HG03039 (cell line): ENCODE data around the gene PLA2G10.
"Not testable (repeated sequence)": the region's sequence is repeated elsewhere in the genome, so short reads cannot be mapped to it uniquely, and the experiment has no call there.

ENCODE experiments used
- ATAC-seq: cut with Tn5 transposase; IDR thresholded peaks from one replicate; pipeline ENCODE4 v1.9.1; 2021; ENCODE audit warnings: mild to moderate bottlenecking, moderate library complexity; ENCODE audit not compliant: unreplicated experiment

The PLA2G10 gene

GRCh38 chr16:14694129-14694528 is at the start of gene PLA2G10:
PLA2G10 (minus strand) TSS chr16:14694308; CDS start chr16:14694229, 79 bp downstream.
- not testable (repeated sequence) for ATAC-seq

- peak; percentile 89 for ATAC-seq
Observed at GRCh38 chr16:14742273-14743128, 48.4 kb upstream of the PLA2G10 start, which contains the start of gene NPIPA2. NPIPA2 (plus strand) TSS chr16:14742533; CDS start chr16:14748066, 5,533 bp downstream.

- ATAC-seq = not testable (repeated sequence)
Observed at GRCh38 chr16:14741794-14742193, 47.7 kb upstream of the PLA2G10 start.

GRCh38 chr16:14740832-14741385 is 46.8 kb upstream of the PLA2G10 start:
- ATAC-seq = not testable (repeated sequence)

- ATAC-seq = not testable (repeated sequence)
Observed at GRCh38 chr16:14733233-14733632, 39.1 kb upstream of the PLA2G10 start.

GRCh38 chr16:14703156-14704011 is 9.3 kb upstream of the PLA2G10 start, which contains the start of gene NPIPA3:
NPIPA3 (plus strand) TSS chr16:14703411; CDS start chr16:14708944, 5,533 bp downstream.
- ATAC-seq = peak; percentile 92

GRCh38 chr16:14702672-14703071 is 8.6 kb upstream of the PLA2G10 start:
- not testable (repeated sequence) for ATAC-seq

- not testable (repeated sequence) for ATAC-seq
Observed at GRCh38 chr16:14701859-14702258, 7.8 kb upstream of the PLA2G10 start.

GRCh38 chr16:14685870-14686793 is 8.0 kb downstream of the PLA2G10 start:
- ATAC-seq = not testable (repeated sequence)

GRCh38 chr16:14682121-14682520 is 12.0 kb downstream of the PLA2G10 start:
- no peak for ATAC-seq

- ATAC-seq = no peak
Observed at GRCh38 chr16:14681115-14681514, 13.0 kb downstream of the PLA2G10 start.

- ATAC-seq = not testable (repeated sequence)
Observed at GRCh38 chr16:14680396-14680795, 13.7 kb downstream of the PLA2G10 start.

GRCh38 chr16:14678748-14679497 is 15.2 kb downstream of the PLA2G10 start:
- no peak for ATAC-seq

GRCh38 chr16:14677627-14678026 is 16.5 kb downstream of the PLA2G10 start:
- no peak for ATAC-seq

GRCh38 chr16:14676633-14677032 is 17.5 kb downstream of the PLA2G10 start:
- ATAC-seq = no peak

GRCh38 chr16:14672403-14672971 is 21.6 kb downstream of the PLA2G10 start:
- ATAC-seq = no peak

GRCh38 chr16:14669776-14670175 is 24.3 kb downstream of the PLA2G10 start:
- no peak for ATAC-seq

GRCh38 chr16:14668556-14669223 is 25.4 kb downstream of the PLA2G10 start:
- ATAC-seq = no peak
